GM21447 (cell line): ENCODE measurements around the gene FGB.
"Not testable (repeated sequence)": the region's sequence is repeated elsewhere in the genome, so short reads cannot be mapped to it uniquely, and the experiment has no call there.

Experiments
- ATAC-seq: cut with Tn5 transposase; IDR thresholded peaks from one replicate; pipeline ENCODE4 v1.9.1; 2021; ENCODE audit not compliant: unreplicated experiment

The FGB gene

DNA sequence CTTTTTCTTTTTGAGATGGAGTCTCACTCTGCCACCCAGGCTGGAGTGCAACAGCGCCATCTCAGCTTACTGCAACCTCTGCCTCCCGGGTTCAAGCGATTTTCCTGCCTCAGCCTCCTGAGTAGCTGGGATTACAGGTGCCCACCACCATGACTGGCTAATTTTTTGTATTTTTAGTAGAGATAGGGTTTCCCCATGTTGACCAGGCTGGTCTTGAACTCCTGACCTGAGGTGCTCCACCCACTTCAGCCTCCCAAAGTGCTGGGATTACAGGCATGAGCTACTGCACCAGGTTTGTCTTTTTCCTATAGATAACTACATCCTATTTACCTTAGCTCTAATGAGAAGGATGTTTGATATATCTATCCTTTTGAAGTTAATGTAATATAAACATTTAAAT lies 31.5 kb downstream of the FGB start:
- not testable (repeated sequence) for ATAC-seq

DNA sequence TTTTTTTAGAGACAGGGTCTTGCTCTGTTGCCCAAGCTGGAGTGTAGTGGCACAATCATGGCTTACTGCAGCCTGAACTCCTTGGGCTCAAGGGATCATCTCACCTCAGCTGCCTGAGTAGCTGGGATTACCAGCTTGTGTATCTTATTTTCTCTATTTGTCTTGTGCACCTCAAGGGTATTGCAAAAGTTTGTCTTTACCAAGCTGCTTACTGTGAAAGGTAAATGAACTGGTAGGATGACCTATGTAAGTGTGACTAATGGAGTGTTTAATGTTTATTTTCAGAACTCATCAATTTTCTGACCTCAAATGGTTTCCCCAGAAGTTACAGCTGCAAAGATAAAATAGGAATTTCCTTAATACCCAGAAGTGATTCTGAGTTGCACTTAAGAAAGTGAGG lies 33.0 kb downstream of the FGB start:
- no peak for ATAC-seq

DNA sequence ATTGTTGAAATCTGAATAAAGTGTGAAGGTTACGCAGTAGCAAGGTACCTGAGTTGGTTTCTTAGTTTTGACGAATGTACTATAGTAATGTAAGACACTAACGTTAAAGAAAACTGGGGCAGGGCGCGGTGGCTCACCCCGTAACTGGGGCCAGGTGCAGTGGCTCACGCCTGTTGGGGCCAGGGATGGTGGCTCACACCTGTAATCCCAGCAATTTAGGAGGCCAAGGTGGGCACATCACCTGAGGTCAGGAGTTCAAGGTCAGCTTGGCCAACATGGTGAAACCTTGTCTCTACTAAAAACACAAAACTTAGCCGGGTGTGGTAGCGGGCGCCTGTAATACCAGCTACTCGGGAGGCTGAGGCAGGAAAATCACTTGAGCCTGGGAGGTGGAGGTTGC lies 34.5 kb downstream of the FGB start:
- ATAC-seq: not testable (repeated sequence)

DNA sequence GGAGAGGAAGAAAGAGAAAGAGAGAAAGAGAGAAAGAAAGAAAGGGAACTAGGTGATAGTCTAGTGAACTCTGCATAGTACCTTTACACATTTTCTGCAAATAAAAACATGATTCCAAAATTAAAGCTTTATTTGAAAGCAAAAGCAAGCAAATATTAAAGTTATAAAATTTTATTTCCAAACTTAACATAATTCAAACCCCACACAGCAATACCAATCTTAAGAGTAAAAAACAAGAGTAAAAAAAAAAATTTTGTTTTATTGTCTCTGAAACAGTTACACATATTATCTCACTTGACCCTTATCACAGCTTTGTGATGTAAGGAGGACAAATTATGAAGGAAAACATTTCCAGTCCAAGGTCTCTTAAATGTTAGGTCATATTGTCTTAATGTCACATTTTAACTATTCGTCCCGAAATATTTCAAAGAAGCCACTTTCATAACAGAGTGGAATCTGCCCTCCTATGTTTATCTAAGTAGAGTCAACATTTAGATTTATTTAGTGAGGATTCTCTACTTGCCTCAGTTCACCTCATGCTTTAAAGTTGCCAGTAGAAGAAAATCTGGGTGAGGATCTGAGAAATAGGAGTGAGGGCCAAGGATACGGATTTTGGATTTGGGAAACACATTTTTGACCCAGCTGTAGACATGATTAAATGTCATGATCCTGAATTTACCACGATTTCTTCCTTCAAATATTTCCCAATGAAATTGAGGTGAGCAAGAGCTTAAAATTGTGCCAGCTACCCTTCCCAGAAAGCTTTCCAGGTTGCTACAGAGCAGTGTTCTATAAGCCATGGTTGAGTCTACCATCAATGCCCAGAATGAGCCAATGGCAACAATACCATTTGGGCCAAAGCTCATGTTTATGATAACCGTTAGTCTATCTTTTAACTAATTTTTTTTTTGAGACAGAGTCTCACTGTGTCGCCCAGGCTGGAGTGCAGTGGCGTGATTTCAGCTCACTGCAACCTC lies 35.3 kb downstream of the FGB start:
- no peak for ATAC-seq

DNA sequence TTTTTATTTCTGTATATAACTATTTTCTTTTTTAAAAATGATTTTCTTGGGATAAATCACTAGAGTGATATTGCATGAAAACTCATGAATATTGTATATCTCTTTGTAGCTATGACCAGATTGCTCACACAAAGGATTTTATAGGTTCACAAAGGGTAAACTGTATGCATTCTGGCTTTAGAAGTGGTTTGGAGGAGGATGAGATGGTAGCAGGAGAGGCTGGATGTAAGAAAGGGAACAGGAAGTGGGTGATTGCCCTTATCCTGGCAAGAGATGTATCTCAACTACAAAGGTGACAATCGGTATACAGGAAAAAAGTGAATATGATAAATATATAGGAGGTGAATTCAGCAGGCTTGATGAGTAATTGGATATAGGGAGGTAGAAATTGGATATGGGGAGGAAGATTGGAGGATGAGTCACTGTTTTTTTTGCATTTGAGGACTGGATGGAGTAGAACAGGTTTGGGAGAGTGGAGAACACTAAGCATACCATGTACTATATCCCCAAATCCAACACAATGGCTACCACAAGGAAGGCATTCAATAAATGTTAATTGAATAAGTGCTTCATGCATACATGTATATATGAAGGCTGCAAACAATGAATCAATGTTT lies 39.7 kb downstream of the FGB start:
- ATAC-seq: no peak

DNA sequence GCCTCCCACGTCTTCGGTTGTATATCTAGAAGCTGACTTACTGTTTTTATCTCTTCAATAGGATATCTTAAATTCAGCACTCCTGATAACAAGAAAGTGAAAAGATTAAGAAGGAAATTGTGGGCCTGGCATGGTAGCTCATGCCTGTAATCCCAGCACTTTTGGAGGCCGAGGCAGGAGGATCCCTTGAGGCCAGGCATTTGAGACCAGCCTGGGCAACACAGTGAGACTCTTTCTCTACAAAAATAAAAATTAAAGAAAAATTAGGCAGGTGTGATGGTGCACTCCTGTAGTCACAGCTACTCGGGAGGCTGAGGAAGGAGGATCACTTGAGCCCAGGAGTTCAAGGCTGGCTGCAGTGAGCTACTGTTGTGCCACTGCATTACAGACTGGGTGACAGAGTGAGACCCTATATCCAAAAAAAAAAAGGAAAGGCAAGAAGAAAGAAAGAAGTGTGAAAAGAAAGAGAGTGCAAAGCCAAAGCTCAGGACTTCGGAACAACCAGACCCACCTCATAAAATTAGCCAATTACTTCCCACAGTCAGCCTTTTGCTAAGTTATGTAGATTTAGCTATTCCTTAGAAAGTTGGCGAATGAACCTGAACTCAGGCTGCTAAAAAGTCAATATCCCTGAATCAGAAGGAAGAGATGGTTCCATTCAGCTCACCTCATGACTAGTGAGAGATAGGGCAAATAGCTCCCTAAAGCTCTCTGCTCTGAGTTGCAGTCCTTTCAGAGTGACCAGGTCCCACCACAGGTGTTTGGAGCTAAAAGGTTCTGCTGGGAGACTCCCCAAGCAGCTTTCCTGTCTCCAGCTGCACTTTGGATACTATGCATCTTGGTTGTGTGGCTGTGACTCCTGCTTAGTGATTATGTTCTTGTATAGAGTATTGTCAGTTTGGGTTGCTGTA lies 40.5 kb downstream of the FGB start:
- no peak for ATAC-seq

DNA sequence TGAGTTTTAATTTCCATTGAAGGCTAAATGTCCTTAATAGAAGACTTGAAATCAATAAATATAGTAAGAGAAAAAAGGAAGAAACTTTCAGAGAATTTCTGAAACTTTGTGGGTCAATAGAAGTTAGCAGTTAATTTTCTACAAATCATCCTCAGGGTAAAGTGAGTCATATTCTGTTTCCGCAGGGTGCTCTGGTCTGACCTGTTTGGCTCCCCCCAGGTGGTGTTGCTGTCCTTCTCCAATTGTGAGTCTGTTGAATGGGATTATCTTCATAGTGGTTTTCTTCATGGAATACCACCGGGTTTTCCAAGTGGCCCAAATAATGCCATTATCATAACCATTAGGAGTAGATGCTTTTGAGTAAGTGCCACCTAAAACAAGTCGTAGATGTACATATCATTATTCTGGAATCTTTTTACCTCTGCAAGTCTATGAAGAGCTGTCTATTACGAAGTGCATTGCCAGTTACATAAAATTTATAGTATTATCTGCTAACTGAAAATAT lies 41.9 kb downstream of the FGB start:
- ATAC-seq: no peak

DNA sequence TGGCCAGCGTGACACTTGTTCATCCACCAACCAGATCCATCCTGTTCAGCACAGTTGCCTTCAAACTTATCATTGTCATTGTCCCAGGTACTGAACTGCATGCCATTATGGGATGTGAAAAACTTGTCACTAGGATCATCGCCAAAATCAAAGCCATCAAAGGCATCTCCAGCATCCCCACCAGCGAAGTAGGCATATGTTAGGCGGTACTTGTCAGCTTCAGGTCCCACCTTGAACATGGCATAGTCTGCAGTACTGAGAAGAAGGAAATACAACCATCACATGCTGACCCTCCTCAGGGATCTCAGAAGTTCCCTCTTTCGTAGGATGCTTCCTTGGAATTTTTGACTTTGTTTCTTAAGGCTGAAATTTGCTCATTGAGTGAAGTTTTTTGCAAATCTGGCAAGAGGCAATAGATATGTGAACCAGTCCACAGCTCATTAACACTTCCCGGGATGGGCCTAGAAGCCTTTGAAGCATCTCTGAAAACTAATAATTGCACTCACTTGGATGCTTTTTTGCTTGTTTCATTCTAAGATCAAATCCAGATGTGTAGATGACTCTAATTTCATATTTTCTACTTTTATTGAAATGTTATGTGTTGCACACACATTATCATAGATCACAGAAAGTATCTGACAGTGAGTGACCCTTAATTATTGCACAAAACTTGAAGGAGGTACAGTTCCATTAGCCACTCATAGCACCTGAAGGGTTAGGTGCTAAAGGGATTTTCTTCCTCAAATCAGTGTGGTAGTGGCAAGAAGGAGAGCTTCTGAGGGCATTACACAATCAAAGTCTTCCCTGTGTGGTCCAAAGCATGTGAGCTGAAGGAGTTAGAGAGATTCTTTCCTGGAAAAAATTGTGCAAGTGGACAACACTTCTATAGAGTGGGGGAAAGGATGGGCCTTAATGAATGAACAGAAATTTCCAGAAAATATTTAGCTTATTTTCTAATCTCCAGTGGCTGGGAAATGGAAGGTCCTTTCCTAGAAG lies 44.2 kb downstream of the FGB start:
- no peak for ATAC-seq

DNA sequence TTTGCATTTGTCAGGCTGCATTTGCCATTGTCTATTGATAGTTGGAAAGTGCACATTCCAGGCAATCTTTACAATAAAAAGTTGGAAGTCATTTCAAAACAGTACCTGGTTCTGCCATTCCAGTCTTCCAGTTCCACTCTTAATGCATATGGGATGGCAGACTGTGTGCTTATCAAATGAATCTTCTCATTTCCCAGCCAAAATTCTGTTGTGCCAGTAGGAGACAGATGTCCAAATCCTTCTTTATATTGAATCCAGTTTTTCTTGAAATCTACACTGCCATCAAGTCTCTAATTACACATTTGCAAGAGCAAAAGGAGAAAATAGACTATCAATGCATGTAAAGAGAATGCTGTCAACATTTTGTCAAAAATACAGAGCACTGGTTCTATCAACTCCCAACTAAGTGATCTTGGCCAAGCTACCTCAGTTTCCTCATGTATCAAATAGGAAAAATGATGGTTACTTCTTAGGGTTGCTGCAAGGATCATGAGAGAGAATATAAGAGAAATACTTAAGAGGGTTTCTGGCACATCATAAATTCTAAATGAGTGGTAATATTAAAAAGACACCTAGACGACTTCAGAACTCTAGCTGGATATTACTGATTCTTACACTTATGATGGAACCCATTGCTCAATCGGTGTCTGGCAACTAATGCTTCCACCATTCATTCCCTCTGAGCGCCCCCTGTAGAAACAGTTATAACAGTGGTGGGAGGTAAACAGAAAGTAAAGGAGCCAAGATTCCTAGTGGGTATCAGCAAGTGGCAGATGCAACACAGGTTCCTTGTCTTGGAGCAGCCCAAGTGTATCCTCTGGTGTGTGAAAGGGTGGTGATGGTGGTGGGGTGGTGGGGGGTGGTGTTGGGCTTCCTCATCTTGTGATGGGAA lies 45.8 kb downstream of the FGB start:
- ATAC-seq: no peak

DNA sequence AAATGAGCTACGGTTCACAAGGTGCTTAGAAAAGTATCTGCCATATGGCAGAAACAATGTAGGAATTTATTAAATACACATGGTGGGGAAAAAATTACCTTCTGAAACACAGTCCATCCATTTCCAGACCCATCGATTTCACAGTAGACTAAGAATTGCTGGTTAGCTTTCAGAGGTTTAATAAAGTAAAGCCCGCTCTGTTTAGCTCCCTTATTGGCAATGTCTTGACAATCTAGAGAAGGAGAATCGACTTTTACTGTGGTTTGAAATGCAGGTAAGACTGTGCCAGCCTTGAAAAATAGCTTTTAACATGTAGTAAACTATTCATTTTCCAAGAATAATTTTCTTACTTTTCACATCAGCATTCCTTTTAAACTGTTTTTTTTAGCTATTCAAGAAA lies 46.7 kb downstream of the FGB start:
- ATAC-seq: no peak

DNA sequence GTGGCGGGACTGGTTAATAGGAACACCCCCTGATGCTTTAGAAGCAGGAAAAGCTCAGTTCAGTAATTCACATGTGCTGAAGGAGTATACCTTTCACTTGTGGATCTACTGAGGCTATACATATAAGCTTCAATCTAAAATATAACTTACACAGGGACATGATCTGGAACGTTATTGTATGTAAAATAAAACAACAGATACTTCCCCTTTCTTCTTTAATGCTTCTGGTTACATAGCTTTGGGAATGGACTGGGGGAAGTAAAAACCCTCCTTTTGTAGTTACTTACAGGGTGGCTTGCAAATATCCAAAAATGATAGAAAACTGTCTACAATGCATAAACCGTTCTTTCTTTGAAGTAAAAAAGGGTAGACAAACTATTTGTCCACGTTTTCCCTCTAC lies 47.8 kb downstream of the FGB start:
- ATAC-seq: no peak

DNA sequence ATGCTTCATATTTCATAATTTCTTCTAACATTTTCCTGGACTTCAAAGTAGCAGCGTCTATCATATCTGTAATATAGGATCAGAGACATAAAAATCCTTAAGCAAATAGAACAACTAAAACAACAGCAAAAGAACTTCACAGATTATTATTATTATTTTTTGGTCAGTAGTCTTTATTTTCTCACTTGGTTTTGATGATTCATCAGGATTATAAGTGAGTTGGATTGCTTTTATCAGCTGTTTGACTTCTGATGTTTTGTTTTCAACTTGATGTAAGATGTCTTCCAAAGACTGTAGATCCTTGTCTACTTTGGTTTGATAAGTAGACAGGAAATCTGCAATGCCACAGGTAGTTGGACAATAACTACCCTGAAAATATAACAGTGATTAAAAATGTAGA lies 49.0 kb downstream of the FGB start:
- ATAC-seq: no peak

DNA sequence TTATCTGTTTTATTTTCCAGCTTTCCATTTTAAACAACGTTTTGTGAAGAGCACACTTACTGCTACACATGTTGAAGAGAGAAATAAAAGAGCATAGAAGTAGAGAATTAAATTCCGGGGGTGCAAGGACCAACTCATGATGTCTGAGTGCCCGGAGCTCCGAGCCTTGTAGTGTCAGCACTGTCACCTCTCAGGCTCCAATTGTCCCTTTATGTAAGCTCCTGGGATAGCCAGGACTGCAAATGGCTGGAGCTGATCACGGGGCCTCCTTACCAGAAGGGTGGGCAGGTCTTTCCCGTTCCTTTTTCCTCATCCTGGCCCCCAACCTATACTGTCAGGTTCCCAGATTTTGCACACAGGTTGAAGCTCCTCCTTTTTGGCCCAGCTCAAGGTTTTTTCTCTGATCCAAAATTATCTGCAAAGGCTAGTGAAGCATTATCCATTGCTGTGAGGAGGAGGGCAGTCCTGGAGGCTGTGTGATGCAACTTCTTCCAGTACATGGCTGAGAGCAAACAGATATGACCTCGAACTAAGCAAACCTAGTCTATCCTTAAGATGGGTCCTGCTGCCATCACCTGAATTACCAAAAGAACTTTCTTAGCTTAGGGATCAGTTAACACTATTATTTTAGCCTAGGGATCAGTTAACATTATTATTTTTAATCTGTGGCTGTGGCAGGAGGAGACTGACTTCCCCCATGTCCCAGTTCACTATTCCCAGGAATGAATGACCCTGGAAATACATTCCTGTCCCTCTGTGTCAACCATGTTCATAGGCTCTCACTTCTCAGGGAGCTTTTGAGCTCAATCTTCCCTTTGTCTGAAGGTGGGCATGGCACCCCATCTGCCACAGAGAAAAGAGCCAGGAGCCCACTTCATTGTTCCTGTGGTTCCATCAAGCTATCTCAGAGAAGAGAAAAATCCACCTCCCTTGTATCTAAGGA lies 49.9 kb downstream of the FGB start, which contains the start of gene FGG:
Gene FGG (minus strand): TSS at position 185 of the 943 bp plus-strand sequence. CDS start 47 bp downstream, at position 138.
- no peak for ATAC-seq

DNA sequence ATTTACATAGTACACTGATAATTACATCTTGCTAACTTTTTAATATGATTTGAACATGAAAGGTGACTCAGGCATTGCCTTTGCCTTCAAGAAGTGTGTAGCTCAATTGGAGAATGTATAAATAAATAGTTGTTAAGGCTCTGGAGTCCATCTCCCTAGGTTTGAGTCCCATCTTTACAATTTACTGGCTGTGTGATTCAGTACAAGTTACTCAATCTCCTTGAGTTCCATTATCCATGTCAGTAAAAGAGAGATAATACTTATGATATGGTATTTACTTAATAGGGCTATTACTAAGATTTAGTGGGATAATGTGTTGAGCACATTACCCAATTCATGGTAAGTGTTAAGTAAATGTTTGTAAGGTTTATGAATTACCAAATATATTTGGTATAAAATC lies 51.5 kb downstream of the FGB start:
- ATAC-seq: no peak

DNA sequence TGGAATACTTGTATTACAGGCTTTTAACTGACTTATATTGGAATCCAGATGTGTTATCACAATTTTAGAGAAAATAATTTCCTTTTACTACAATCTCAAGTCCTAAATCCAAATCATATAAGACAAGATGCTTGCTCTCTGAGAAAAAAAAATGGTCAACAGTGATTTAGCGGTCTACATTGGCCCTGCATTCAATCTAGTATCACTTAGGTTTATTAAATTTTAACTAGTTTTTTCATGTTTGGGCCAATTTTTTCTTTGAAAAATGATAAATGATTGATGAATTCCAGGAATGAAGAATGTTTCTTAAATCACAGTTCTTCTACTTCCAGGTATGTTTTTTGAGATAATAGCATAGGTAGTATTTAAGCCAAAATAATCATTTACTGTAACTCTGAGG lies 52.4 kb downstream of the FGB start:
- no peak for ATAC-seq

DNA sequence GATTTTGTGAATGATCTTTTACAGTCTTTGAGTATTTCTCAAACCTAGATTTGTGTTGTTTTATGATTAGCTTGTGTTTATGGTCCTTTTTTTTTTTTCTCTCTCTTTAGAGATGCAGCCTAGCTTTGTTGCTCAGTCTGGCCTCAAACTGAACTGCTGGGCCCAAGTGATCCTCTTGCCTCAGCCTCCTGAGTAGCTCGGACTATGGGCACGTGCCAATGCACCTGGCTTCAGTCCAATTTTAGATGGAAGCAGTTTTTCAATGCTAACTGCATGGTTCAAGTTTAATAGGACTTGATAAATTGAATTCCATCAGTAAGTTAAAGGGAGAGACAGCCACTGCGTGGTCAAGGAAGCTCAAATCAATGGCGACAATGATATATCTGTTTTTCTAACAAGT lies 53.5 kb downstream of the FGB start:
- ATAC-seq: no peak

DNA sequence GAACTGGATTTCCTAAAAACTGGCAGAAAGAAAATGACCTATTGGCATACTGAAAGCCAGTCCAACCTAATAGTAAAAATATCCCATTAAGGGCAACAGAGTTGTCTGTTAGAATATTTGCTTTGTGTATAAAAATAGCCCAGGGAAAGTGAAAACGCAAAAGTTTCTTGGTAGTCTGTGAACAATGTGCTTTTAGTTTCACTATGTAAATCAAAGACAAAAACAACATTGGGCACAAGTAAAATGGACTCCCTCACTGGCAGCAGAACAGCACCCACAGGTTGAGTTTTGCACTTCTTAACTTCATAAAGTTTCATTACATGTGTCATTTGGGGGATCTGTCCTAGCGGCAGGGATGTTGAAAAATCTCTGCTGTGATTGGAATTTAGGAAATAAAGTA lies 53.9 kb downstream of the FGB start:
- ATAC-seq: peak; percentile 94

DNA sequence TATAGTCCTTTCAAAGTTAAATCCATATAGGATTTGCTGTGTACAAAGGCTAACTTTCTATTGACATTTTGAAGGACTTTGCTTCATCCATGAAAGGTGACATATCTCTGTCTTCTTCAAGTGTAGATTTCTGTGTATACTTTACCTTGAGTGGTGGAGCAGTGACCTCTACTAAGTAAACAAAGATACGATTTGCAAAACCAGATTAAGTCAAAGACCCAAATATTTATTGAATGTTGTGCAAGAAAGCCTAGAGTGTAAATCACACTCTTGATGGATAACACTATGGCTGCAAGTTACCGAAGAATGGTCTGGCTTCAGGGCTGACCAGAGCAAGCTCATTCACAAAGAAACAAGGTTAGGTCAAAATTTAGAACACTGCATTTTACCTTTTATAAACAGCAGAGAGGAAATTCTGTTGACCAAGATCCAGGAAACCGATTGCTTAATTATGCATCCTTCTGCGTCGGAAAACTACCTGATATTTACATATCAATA lies 55.1 kb downstream of the FGB start:
- no peak for ATAC-seq
